OCI-LY1 (cell line): Measurements from ENCODE around the gene RELL1.

ENCODE experiments used
- CTCF ChIP-seq: fragments of 200-600 bp; sonication (generic), shearing (Covaris generic); IDR thresholded peaks from 2 replicates; pipeline ENCODE4 v1.5.1; 2017; ENCODE audit warnings: mild to moderate bottlenecking, antibody characterized with exemption, low read length, moderate library complexity, mixed read lengths
- EZH2 ChIP-seq: fragments of 200-600 bp; sonication (generic), shearing (Covaris generic); IDR thresholded peaks from 2 replicates; pipeline ENCODE4 v1.8.0; 2017; ENCODE audit warnings: borderline replicate concordance, mixed run types, mild to moderate bottlenecking, antibody characterized with exemption, low read length, moderate library complexity, mixed read lengths

- TF ChIP-seq CTCF (no peak), EZH2 (no peak)
Measured at GRCh38 chr4:37639551-37640285, 46.5 kb downstream of the RELL1 start.
